ENCODE data around the gene DLG2. TPM values are rescaled to one million over a fixed set of nuclear protein-coding genes. Genes with fewer than 3 reads are reported as not detected.
"Not testable (repeated sequence)": the region's sequence is repeated elsewhere in the genome, so short reads cannot be mapped to it uniquely, and the experiment has no call there.

Gene DLG2
- total RNA-seq, 1 donor from 2014 or later = 7.2 TPM

GRCh38 chr11:85247797-85248196, 379.3 kb downstream of the DLG2 start:
- Histone ChIP-seq H3K9me3 (no peaks in the 10 kb centered on the region), H3K36me3 (no peaks in the 10 kb centered on the region), H3K27ac (no peak overlapping the region), H3K4me3 (no peak overlapping the region), H3K4me1 (no peaks in the 10 kb centered on the region), H3K27me3 (ENCODE audit: low read depth) (no peaks in the 10 kb centered on the region)
- no peak for TF ChIP-seq CTCF (IDR thresholded peaks at IDR 0.05)
- ATAC-seq (no peak), DNase-seq (no peak)
- intact Hi-C loops (cut with DNase I) = no loop called here

- H3K27ac ChIP-seq = no peak overlapping the region
- DNase-seq (no peak), ATAC-seq (no peak)
- H3K9me3 ChIP-seq = no peaks in the 10 kb centered on the region
- intact Hi-C loops (cut with DNase I) = no loop called here
- no peaks in the 10 kb centered on the region for H3K36me3 ChIP-seq
- H3K27me3 ChIP-seq (ENCODE audit: low read depth) = no peaks in the 10 kb centered on the region
- H3K4me1 ChIP-seq = no peaks in the 10 kb centered on the region
- no peak for TF ChIP-seq CTCF (IDR thresholded peaks at IDR 0.05)
- no peak overlapping the region for H3K4me3 ChIP-seq
These were observed 388.2 kb downstream of the DLG2 start for GRCh38 chr11:85238906-85239305.

GRCh38 chr11:85238038-85238437, 389.1 kb downstream of the DLG2 start:
- ATAC-seq; intact Hi-C loops (cut with DNase I); H3K27ac ChIP-seq; H3K4me1 ChIP-seq; H3K9me3 ChIP-seq; H3K4me3 ChIP-seq; DNase-seq; H3K27me3 ChIP-seq (ENCODE audit: low read depth); H3K36me3 ChIP-seq: not testable (repeated sequence)

GRCh38 chr11:85236211-85236610, 390.9 kb downstream of the DLG2 start:
- DNase-seq = no peak
- Histone ChIP-seq H3K27ac (no peak overlapping the region), H3K36me3 (no peaks in the 10 kb centered on the region), H3K4me3 (no peak overlapping the region), H3K27me3 (ENCODE audit: low read depth) (no peaks in the 10 kb centered on the region), H3K4me1 (no peaks in the 10 kb centered on the region), H3K9me3 (no peaks in the 10 kb centered on the region)
- TF ChIP-seq CTCF (IDR thresholded peaks at IDR 0.05) = no peak
- intact Hi-C loops (cut with DNase I) = no loop called here
- ATAC-seq = no peak

- DNase-seq = no peak
- no peak overlapping the region for H3K4me3 ChIP-seq
- no peak overlapping the region for H3K27ac ChIP-seq
- no peak for TF ChIP-seq CTCF (IDR thresholded peaks at IDR 0.05)
- no peaks in the 10 kb centered on the region for H3K36me3 ChIP-seq
- H3K9me3 ChIP-seq = peaks cover 5% of the 10 kb centered on the region
- intact Hi-C loops (cut with DNase I) = no loop called here
- no peaks in the 10 kb centered on the region for H3K27me3 ChIP-seq (ENCODE audit: low read depth)
- H3K4me1 ChIP-seq = no peaks in the 10 kb centered on the region
- no peak for ATAC-seq
These were observed 394.6 kb downstream of the DLG2 start for GRCh38 chr11:85232559-85232958.

GRCh38 chr11:85231588-85231987, 395.6 kb downstream of the DLG2 start:
- ATAC-seq (no peak), DNase-seq (no peak)
- Histone ChIP-seq H3K4me3 (no peak overlapping the region), H3K36me3 (no peaks in the 10 kb centered on the region), H3K27ac (no peak overlapping the region), H3K27me3 (ENCODE audit: low read depth) (no peaks in the 10 kb centered on the region), H3K9me3 (peaks cover 5% of the 10 kb centered on the region), H3K4me1 (no peaks in the 10 kb centered on the region)
- intact Hi-C loops (cut with DNase I) = no loop called here
- TF ChIP-seq CTCF (IDR thresholded peaks at IDR 0.05) = no peak

GRCh38 chr11:85229723-85230122, 397.4 kb downstream of the DLG2 start:
- ATAC-seq; H3K9me3 ChIP-seq; intact Hi-C loops (cut with DNase I); DNase-seq; H3K27me3 ChIP-seq (ENCODE audit: low read depth); H3K4me3 ChIP-seq; H3K36me3 ChIP-seq; H3K4me1 ChIP-seq; H3K27ac ChIP-seq: not testable (repeated sequence)
